AG04449 (cell line): Measurements from ENCODE around the gene TNNC2.
"Not testable (repeated sequence)": the region's sequence is repeated elsewhere in the genome, so short reads cannot be mapped to it uniquely, and the experiment has no call there.

Experiments used
- CTCF ChIA-PET: fragments of 350-600 bp; formaldehyde crosslinking; extraction: SDS; loops from one replicate; lab custom pipeline; 2021; ENCODE audit warnings: antibody characterized with exemption; lab: Yijun Ruan, JAX
- POLR2A ChIA-PET: fragments of 400-600, 350-600 bp; formaldehyde crosslinking; extraction: SDS; loops from one replicate; lab custom pipeline; 2020; ENCODE audit warnings: antibody characterized with exemption, inconsistent platforms; lab: Yijun Ruan, JAX
- DNase-seq: peaks from one replicate; pipeline ENCODE4 v3.0.0-alpha.2; 2010; ENCODE audit warnings: low read depth, low spot score
- H3K4me3 ChIP-seq: 2 replicates; pipeline ENCODE4 v1.5.1; 2011; ENCODE audit warnings: low read depth, mild to moderate bottlenecking, control low read depth, low read length
- TF ChIP-seq, protein P1 (sequence below): IDR thresholded peaks from one replicate; pipeline ENCODE4 v1.5.1; 2011; ENCODE audit warnings: mild to moderate bottlenecking, moderate library complexity, low read length, control low read depth, inconsistent platforms; ENCODE audit not compliant: insufficient read depth; ENCODE audit errors: missing control alignments

The TNNC2 gene

DNA sequence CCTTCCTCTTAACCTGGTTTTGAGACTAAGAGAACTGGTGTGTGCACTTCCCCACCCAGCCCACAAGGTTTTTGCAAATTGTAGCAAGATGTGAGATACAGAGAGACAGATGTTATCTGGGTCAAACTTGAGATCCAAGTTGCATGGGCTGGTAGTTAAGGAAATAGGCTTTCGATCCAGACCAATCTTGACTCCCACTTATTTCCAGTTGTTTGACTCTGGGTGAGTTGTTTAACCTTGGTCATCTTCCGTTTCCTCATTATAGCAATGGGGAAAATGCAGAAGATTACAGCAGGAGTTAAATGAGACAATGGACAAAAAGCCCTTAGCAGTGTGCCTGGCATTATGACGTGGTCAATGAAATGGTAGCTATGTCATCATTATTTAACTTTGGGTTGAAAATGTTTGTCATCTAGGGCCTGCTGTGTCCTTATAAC, 8.2 kb upstream of the TNNC2 start:
- CTCF ChIA-PET = interaction anchor here (1.1 to 1.6 kb wide), 2 partner anchors 134 to 1786 kb away, joined by 3 to 10 read pairs; no protein-coding TSS in a partner anchor
- peak overlapping the region; percentile 29 for H3K4me3 ChIP-seq
- TF ChIP-seq, protein P1, sequence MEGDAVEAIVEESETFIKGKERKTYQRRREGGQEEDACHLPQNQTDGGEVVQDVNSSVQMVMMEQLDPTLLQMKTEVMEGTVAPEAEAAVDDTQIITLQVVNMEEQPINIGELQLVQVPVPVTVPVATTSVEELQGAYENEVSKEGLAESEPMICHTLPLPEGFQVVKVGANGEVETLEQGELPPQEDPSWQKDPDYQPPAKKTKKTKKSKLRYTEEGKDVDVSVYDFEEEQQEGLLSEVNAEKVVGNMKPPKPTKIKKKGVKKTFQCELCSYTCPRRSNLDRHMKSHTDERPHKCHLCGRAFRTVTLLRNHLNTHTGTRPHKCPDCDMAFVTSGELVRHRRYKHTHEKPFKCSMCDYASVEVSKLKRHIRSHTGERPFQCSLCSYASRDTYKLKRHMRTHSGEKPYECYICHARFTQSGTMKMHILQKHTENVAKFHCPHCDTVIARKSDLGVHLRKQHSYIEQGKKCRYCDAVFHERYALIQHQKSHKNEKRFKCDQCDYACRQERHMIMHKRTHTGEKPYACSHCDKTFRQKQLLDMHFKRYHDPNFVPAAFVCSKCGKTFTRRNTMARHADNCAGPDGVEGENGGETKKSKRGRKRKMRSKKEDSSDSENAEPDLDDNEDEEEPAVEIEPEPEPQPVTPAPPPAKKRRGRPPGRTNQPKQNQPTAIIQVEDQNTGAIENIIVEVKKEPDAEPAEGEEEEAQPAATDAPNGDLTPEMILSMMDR = no peak
- no peak for DNase-seq
- POLR2A ChIA-PET = no interaction called here

DNA sequence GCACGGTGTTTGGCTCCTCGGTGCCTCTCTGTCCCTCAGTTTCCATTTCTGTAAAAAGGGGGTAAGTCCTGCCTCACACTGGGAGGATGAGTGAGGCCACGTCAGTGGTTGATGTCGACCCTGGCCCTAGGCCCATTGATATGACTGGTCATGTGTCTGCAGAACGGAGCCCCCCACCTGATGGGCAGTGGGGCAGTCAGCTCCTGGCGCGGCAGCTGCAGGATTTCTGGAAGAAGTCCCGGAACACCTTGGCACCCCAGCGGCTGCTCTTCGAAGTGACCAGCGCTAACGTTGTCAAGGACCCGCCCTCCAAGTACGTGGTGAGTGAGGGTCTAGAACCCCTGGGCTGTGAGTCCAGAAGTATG, 7.7 kb upstream of the TNNC2 start:
- ChIA-PET POLR2A (interaction anchor here (1.1 to 1.8 kb wide), 4 partner anchors 13 to 136 kb away, joined by 3 to 9 read pairs (median 6); partner anchors contain the start of gene PCIF1), CTCF (interaction anchor here (1.1 to 2.2 kb wide), 5 partner anchors 9 to 1786 kb away, joined by 3 to 10 read pairs (median 3); no protein-coding TSS in a partner anchor)
- H3K4me3 ChIP-seq = peak overlapping the region; percentile 81
- TF ChIP-seq, protein P1 = no peak
- DNase-seq = no peak

DNA sequence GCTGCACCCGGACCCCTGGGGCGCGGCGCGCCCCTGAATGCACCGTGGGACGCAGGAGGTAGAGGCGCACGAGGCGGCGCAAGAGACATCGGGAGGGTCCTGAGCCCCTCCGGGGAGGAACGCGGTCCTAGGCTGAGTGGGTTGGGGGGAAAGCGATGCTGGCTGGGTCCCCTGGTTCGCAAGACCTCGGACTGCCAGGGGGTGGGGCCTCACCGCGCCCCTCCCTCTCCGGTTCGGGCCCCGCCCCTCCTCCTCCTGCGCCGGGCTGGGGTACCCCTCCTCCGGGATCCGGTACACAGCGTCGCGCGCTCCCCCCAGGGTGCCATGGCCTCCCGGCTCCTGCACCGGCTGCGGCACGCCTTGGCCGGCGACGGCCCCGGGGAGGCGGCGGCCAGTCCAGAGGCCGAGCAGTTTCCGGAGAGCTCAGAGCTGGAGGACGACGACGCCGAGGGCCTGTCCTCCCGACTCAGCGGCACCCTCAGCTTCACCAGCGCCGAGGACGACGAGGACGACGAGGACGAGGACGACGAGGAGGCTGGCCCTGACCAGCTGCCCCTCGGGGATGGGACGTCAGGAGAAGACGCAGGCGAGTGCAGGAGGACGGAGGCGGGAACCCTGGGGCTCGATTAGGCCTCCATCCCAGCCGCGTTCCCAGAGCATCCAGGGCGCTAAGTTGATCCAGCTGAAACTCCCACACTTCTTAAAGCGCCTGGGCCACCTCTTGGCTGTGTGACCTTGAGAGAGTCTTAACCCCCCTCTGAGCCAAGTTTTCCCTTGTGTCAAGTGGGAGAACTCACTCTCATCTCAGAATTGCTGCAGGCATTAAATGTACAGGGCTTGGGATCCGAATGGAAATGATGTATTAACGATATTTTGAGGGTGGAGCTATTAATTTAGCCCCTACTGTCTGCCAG, 7.0 kb upstream of the TNNC2 start:
- ChIA-PET POLR2A (interaction anchor here (0.6 to 1.8 kb wide), 9 partner anchors 8 to 137 kb away, joined by 3 to 9 read pairs (median 4); partner anchors contain the start of genes PCIF1 and UBE2C), CTCF (interaction anchor here (1.1 to 2.2 kb wide), 8 partner anchors 8 to 1787 kb away, joined by 3 to 11 read pairs (median 6); no protein-coding TSS in a partner anchor)
- no peak for DNase-seq
- peak overlapping the region; percentile 81 for H3K4me3 ChIP-seq
- TF ChIP-seq, protein P1 = no peak

DNA sequence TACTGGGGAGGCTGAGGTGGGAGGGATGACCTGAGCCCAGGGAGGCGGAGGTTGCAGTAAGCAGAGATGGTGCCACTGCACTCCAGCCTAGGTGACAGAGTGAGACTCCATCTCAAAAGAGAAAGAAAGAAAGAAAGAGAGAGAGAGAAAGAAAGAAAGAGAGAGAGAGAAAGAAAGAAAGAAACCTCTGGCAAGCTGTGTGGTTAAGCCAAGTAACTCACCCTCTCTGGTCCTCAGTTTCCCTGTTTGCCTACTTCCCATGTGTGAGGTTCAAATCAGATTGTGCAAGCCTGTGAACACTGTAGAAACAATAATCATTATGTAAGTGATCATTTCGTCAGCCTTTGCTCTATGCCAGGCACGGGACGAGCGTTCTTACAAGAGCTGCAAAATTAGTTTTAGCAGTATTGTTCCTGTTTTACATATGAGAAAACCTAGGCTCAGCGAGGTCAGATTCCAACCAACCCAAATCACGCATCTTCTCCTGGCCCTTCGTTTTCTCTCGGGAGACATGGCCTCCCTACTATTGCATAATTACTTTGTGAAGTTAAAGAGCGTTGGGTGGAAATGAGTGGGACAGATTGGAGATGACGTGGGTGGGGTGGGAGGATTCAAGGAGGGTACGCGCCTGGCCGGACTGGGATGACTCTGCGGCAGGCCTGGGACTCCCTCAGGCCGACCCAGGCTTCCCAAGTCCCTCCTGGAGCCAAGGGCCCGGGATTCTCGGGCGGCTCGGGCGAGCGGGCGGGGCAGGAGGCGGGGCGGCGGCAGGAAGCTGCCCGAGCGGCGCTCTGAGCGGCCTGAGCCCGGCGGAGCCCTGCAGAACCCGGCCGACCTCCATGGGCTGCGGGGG, 6.1 kb upstream of the TNNC2 start, which contains the start of gene SNX21:
Gene SNX21 (plus strand): TSS at position 770 of the 853 bp plus-strand sequence. CDS start 121 bp downstream, outside the sequence.
- ChIA-PET POLR2A (interaction anchor here (0.6 to 1.8 kb wide), 10 partner anchors 9 to 138 kb away, joined by 3 to 9 read pairs (median 4); partner anchors contain the start of genes PCIF1 and UBE2C), CTCF (interaction anchor here (1.0 to 2.2 kb wide), 5 partner anchors 9 to 137 kb away, joined by 3 to 11 read pairs (median 8); no protein-coding TSS in a partner anchor)
- peak; percentile 63 for DNase-seq
- TF ChIP-seq, protein P1 = no peak
- H3K4me3 ChIP-seq = peak within 1 kb of the TSS; percentile 81

DNA sequence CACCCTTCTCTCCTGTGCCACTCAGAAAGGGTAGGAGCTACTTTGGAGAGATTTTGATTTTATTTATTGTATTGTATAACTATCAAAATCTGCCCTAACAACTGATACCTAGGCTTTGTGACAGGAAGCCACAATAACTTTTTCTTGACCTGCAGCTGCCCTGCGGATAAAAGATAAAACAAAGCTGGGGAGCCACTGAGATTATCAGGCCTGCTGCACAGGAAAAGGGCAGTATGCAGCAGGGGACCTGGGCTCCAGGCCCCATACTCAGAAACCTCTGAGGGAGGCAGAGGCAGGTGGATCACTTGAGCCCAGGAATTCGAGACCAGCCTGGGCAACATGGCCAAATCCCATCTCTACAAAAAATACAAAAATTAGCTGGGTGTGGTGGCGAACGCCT, 5.5 kb upstream of the TNNC2 start:
- POLR2A ChIA-PET = interaction anchor here (1.0 to 1.5 kb wide), 3 partner anchors 10 to 24 kb away, joined by 3 to 6 read pairs (median 4); no protein-coding TSS in a partner anchor
- TF ChIP-seq, protein P1 = no peak
- CTCF ChIA-PET = interaction anchor here (1.0 to 1.8 kb wide), 4 partner anchors 8 to 137 kb away, joined by 3 to 11 read pairs (median 6); no protein-coding TSS in a partner anchor
- DNase-seq = no peak
- peak overlapping the region; percentile 81; the same call in 1 of the 2 replicates for H3K4me3 ChIP-seq

DNA sequence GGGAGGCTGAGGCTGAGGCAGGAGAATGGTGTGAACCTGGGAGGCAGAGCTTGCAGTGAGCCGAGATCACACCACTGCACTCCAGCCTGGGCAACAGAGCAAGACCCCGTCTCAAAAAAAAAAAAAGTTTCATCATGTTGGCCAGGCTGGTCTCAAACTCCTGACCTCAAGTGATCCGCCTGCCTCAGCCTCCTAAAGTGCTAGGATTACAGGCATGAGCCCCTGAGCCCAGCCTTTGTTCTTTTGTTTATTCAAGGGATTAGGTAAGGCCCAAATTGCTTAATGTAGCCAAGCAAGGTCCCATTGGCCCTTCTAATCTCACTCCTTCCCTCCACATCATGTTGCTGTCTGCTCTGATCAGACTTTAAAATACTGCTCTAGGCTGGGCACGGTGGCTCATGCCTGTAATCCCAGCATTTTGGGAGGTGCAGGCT, 2.6 kb upstream of the TNNC2 start:
- CTCF ChIA-PET = interaction anchor here (1.1 to 1.8 kb wide), 2 partner anchors 12 to 31 kb away, joined by 3 to 7 read pairs; no protein-coding TSS in a partner anchor
- H3K4me3 ChIP-seq, POLR2A ChIA-PET, DNase-seq: not testable (repeated sequence)
